Peyer's patch (tissue), 4 donors: ENCODE measurements around the gene LDHB.

ENCODE experiments used
- CTCF ChIP-seq, 6 experiments: fragments of 450-650 bp in 4 of 6; fragments of 200-600 bp in 2 of 6; sonication (generic) in 1 of 6; IDR thresholded peaks; one replicate each; pipeline ENCODE4 v1.5.1; 2017 to 2019; ENCODE audit warnings: antibody characterized with exemption in 6 of 6, mild to moderate bottlenecking in 3 of 6, moderate library complexity in 1 of 6
- POLR2A ChIP-seq, 2 donors: fragments of 450-650 bp; IDR thresholded peaks; one replicate each; pipeline ENCODE4 v1.5.1; 2017; ENCODE audit warnings: antibody characterized with exemption in 2 of 2, mild to moderate bottlenecking in 2 of 2, moderate library complexity in 2 of 2

GRCh38 chr12:21662122-21662792, 4.6 kb upstream of the LDHB start:
- TF ChIP-seq POLR2A (IDR thresholded peaks at IDR 0.05): no peak
- no peak for TF ChIP-seq CTCF (IDR thresholded peaks at IDR 0.05)
